GM19455 (cell line): Measurements from ENCODE around the gene HPSE2.
"Not testable (repeated sequence)": the region's sequence is repeated elsewhere in the genome, so short reads cannot be mapped to it uniquely, and the experiment has no call there.

Source experiments
- ATAC-seq: cut with Tn5 transposase; IDR thresholded peaks from one replicate; pipeline ENCODE4 v1.9.1; 2021; ENCODE audit not compliant: unreplicated experiment

The HPSE2 gene

DNA sequence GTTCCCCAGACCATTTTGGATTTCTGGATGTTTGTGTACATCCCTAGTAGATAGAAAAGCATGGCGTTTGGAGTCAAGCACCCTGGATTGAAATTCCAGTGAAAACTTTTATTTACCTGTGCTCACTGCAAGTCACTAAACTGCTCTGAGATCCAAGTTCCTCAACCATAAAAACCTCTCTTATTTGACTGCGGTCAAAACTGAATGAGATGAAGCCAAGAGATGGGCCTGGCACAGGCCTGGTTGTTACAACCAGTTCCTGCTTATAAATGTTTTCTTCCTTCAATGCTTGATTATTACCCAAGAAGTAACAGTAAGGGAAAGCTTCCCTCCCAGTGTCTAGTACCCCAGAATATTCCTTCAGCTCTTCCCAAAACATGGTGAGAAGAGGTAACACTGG is 718.0 kb downstream of the HPSE2 start:
- ATAC-seq, result no peak

- no peak for ATAC-seq
Measured at GRCh38 chr10:98516352-98516751, 719.3 kb downstream of the HPSE2 start.

DNA sequence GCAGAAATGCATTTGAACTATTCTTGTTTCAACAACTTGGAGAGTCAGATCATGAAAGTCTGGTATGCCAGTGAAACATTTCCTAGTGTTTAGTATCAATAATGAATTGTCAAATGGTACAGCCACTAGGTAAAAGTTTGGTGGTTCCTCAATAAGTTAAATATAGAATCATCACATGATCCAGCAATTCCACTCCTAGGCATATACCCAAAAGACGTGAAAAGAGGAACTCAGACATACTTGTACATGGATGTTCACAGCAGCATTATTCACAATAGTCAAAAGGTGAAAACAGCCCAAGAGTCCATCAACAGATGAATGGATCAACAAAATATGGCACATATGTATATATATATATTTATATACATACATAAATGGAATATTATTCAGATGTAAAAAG is 721.9 kb downstream of the HPSE2 start:
- no peak for ATAC-seq

GRCh38 chr10:98511876-98512275 is 723.8 kb downstream of the HPSE2 start:
- ATAC-seq, result no peak

GRCh38 chr10:98510412-98510995 is 725.1 kb downstream of the HPSE2 start:
- no peak for ATAC-seq

GRCh38 chr10:98509745-98510144 is 725.9 kb downstream of the HPSE2 start:
- ATAC-seq, result no peak

DNA sequence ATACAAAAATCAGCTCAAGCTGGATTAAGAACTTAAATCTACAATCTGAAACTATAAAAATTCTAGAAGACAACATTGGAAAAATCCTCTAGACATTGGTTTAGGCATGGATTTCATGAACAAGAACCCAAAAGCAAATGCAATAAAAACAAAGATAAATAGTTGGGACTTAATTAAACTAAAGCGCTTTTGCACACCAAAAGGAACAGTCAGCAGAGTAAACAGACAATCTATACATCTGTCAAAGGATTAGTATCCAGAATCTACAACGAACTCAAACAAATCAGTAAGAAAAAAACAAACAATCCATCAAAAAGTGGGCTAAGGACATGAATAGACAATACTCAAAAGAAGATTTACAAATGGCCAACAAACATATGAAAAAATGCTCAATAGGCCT is 733.1 kb downstream of the HPSE2 start:
- not testable (repeated sequence) for ATAC-seq

DNA sequence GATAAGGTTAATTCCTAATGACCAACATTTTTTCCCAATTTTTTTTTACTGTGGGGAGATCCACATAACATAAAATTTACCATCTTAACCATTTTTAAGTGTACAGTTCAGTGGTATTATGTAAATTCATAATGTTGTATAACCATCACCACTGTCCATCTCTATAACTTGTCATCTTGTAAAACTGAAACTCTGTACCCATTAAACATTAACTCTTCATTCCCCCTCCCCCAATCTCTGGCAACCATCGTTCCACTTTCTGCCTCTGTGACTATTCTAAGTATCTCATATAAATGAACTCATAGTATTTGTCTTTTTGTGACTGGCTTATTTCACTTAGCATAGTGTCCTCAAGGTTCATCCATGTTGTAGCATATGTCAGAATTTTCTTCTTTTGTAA is 742.9 kb downstream of the HPSE2 start:
- ATAC-seq, result no peak

DNA sequence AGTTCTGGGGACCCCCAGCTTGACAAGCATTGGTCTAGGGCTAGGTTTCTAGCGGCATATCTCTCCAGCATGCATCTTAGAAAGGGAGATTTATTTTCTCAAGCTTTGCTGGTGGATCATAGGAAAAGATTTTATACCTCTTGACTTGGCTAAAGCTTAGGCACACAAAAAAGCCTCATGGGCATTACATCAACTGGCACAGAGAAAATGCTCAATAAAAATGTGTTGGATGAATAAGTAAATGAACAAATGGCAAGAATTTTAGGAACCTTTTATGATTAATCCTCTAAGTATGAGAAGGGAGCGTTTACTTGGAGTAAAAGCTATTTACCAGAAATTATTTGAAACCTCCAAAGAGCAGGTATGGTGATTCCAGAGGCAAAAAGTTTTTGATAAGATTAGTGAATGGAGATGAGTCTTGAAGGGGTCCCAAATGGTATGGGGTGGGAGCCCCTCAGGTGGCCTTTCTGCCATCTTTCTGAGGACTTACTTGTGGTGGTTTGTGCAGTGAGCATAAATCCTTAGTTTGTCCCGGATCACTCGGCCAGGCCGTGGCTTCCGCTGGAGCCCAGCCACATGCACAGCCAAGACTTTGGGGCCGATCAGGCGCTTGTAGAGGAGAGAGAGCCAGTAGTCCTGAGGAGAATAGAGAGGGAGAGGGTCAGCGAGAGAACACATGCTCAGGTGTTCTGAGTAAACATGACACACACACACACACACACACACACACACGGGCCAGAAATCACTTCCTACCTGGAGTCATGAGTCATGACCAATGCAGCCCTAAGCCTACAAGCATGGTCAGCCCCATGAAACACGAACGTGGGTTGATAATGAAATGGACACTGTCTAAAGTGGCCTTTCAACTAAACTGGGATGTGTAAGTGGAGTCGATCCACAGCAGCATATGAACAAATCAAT is 745.8 kb downstream of the HPSE2 start:
- ATAC-seq, result no peak

- no peak for ATAC-seq
Measured at GRCh38 chr10:98488669-98489430, 746.8 kb downstream of the HPSE2 start.

DNA sequence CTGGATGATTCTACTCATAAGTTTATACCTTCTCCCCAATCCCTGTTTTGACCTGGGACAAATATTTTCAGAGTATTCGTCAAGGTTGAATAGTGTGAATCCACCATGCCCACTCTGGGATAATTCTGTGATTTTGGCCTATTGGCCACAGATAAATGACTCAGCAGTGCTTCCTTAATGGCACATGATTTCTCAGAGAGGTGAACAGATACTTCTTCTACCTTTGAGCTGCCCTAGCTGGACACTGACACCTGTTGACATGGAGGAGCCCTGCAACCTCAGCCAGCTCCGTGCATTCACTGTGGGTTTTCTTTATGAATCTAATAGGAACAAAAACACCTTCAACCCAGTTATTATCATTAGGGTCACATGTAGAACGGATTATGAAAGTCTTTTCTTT is 748.0 kb downstream of the HPSE2 start:
- no peak for ATAC-seq

- ATAC-seq, result no peak
Measured at GRCh38 chr10:98486421-98486820, 749.2 kb downstream of the HPSE2 start.

DNA sequence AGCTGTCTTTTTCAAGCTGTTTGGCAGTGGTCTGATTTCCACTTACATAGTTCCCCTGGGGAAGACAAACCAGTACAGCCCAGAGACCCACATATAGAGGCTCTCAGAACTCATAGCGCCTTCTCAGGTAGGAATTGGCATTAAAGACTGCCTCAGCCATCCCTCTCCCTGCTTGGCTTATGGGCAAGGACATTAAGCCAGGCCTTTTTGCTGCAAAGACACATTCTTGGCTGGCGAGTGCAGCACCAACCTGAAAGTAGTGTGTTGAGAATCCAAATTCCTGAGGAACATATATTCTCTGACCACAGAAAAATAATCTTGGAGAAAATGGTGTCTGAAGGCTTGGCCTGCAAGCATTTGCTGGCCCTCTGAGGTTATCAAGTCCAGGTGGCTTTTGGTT is 749.7 kb downstream of the HPSE2 start:
- no peak for ATAC-seq

- ATAC-seq, result no peak
Measured at GRCh38 chr10:98483658-98484057, 752.0 kb downstream of the HPSE2 start.

DNA sequence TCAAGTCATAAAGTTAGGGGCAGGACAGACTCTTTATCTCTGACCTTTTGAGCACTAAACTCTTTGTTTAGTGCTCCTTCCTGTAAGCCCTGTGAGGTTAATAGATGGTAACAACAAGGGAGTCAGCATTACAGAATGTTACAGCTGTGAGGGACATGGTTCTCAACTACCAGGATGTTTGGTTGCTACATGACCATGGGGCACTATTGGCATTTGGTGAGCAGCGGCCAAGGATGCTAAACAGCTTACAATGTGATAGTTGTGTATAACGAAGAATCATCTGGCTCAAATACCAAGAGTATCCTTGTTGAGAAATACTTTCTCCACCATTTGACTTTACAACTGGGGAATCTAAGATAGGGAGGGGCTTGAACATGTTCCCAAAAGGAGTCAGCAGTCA is 753.6 kb downstream of the HPSE2 start:
- ATAC-seq, result no peak

GRCh38 chr10:98481404-98481945 is 754.2 kb downstream of the HPSE2 start:
- no peak for ATAC-seq

GRCh38 chr10:98478430-98479222 is 757.0 kb downstream of the HPSE2 start:
- ATAC-seq, result no peak

GRCh38 chr10:98477861-98478260 is 757.8 kb downstream of the HPSE2 start:
- ATAC-seq, result no peak

DNA sequence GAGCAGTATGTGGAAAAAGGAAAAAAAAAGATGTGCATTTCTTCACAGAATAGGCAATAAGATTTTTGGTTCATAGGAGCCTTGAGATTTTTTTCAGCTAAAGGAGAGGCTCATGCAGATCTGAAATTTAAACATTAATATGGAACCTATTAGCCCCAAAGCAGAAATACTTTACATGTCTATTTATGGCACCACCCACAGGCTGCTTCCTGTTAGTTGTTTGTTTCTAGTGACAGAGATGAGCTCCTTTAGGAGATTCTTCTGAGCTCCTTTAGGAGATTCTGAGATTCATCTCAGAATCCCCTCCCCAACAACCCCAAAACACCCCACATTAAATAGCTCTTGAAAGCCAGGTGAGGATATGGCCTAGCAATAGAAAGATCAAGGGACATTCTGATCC is 761.0 kb downstream of the HPSE2 start:
- ATAC-seq, result peak; percentile 59

DNA sequence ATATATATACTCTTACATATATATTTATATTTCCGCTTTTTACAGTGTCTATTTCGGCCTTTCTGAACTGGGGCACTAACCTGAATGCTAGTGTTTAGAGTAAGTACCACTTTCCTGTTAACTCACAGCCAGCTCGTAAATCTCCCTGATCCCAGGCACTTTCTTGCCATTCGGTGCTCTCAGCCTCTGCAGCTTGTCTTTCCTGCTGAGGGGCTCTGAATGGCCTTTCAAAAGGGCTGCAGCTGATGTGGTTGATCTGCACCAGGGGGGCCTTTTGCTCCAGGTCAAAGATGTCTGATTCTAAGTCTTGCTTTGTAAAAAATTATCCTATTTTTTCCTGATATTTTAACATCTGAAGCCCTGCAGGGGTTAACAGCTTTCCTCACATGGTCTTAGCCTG is 763.5 kb downstream of the HPSE2 start:
- ATAC-seq, result no peak

GRCh38 chr10:98470850-98471249 is 764.8 kb downstream of the HPSE2 start:
- no peak for ATAC-seq
